ENCODE data around the gene CUEDC2. TPM values are rescaled to one million over a fixed set of nuclear protein-coding genes. Genes with fewer than 3 reads are reported as not detected.
A peak's percentile ranks its signal among the peaks of the same experiment; 100 is the strongest.

CUEDC2 gene
- total RNA-seq, 1 donor from 2014 or later, result 29.7 TPM

- FAIRE-seq, result no peak
Observed at GRCh38 chr10:102394079-102394800, 38.1 kb downstream of the CUEDC2 start.

DNA sequence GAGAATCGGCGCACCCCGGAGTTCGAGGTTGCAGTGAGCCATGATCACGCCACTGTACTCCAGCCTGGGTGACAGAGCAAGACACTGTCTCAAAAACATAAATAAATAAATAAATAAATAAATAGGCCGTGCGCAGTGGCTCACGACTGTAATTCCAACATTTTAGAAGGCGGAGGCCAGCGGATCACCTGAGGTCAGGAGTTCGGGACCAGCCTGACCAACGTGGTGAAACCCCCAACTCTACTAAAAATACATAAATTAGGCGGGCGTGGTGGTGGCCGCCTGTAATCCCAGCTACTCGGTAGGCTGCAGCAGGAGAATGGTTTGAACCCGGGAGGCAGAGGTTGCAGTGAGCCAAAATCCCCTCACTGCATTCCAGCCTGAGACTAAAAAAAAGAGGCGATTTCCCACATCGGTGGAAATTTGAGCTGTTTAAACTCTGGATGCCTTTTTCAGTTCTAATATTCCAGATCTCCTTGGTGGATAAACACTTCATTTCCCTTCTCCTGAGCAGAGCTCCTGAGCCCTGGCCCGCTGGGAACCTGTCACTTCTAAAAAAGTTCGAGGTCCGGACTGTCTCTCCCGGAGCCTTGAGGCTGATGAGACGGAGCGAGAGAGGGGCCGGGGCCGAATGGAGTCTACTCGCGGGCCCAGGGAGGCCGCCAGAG, 38.8 kb downstream of the CUEDC2 start:
- Histone ChIP-seq H3K4me3 (ENCODE audit: low read depth, low read length) (peak overlapping the region; percentile 52), H3K36me3 (ENCODE audit: control insufficient read depth, insufficient read depth, low read length) (peaks cover 9% of the 10 kb centered on the region), H3K27me3 (ENCODE audit: control insufficient read depth, insufficient read depth, low read length) (no peaks in the 10 kb centered on the region)
- DNase-seq (ENCODE audit: low read depth) (no peak), FAIRE-seq (no peak)
- TF ChIP-seq, protein P1, sequence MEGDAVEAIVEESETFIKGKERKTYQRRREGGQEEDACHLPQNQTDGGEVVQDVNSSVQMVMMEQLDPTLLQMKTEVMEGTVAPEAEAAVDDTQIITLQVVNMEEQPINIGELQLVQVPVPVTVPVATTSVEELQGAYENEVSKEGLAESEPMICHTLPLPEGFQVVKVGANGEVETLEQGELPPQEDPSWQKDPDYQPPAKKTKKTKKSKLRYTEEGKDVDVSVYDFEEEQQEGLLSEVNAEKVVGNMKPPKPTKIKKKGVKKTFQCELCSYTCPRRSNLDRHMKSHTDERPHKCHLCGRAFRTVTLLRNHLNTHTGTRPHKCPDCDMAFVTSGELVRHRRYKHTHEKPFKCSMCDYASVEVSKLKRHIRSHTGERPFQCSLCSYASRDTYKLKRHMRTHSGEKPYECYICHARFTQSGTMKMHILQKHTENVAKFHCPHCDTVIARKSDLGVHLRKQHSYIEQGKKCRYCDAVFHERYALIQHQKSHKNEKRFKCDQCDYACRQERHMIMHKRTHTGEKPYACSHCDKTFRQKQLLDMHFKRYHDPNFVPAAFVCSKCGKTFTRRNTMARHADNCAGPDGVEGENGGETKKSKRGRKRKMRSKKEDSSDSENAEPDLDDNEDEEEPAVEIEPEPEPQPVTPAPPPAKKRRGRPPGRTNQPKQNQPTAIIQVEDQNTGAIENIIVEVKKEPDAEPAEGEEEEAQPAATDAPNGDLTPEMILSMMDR (IDR thresholded peaks at IDR 0.05; ENCODE audit: insufficient read depth, low read length, severe bottlenecking), result no peak

More at GRCh38 chr10:102394079-102394800, 38.1 kb downstream of the CUEDC2 start:
- peak; percentile 84 for DNase-seq (ENCODE audit: low read depth)
- H3K27me3 ChIP-seq (ENCODE audit: control insufficient read depth, insufficient read depth, low read length), result no peaks in the 10 kb centered on the region
- TF ChIP-seq, protein P1 (IDR thresholded peaks at IDR 0.05; ENCODE audit: insufficient read depth, low read length, severe bottlenecking), result peak; percentile 91
- H3K36me3 ChIP-seq (ENCODE audit: control insufficient read depth, insufficient read depth, low read length), result peaks cover 9% of the 10 kb centered on the region
- peak overlapping the region; percentile 52 for H3K4me3 ChIP-seq (ENCODE audit: low read depth, low read length)

DNA sequence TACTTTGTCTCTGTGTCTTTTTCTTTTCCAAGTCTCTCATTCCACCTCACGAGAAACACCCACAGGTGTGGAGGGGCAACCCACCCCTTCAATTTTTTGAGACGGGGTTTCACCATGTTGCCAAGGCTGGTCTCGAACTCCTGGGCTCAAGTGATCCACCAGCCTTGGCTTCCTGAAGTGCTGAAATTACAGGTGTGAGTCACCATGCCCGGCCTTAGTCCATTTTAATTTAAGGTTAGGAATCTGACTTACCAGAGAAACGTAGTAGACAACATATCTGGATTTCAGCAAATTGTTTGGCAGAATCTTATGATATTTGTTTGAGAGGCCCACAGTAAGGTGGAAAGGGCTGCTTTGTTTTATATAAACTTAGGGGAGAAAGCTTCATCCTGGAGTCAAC, 40.1 kb downstream of the CUEDC2 start:
- no peak for DNase-seq (ENCODE audit: low read depth)
- peaks cover under 1% of the 10 kb centered on the region for H3K36me3 ChIP-seq (ENCODE audit: control insufficient read depth, insufficient read depth, low read length)
- H3K27me3 ChIP-seq (ENCODE audit: control insufficient read depth, insufficient read depth, low read length), result no peaks in the 10 kb centered on the region
- no peak for FAIRE-seq
- H3K4me3 ChIP-seq (ENCODE audit: low read depth, low read length), result no peak overlapping the region
- TF ChIP-seq, protein P1 (IDR thresholded peaks at IDR 0.05; ENCODE audit: insufficient read depth, low read length, severe bottlenecking), result no peak

DNA sequence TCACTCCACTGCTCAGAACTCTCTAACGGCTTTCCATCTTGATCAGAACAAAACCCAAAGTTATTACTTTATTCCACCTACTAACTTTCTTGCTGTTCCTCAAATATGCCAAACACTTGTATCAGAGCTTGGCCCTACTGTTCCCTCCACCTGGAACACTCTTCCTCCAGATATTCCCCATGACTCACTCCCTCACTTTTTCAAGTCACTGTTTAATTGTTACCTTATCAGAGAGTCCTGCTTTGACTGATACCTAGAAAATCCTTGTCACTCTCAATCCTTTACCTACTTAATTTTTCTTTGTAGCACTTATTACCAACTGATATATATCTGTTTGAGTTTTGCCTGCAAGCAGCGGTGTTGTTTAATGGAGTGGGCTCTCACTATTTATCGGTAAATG, 42.5 kb downstream of the CUEDC2 start:
- Histone ChIP-seq H3K4me3 (ENCODE audit: low read depth, low read length) (no peak overlapping the region), H3K27me3 (ENCODE audit: control insufficient read depth, insufficient read depth, low read length) (no peaks in the 10 kb centered on the region), H3K36me3 (ENCODE audit: control insufficient read depth, insufficient read depth, low read length) (no peaks in the 10 kb centered on the region)
- DNase-seq (ENCODE audit: low read depth), result peak; percentile 41
- FAIRE-seq, result no peak
- TF ChIP-seq, protein P1 (IDR thresholded peaks at IDR 0.05; ENCODE audit: insufficient read depth, low read length, severe bottlenecking), result no peak

DNA sequence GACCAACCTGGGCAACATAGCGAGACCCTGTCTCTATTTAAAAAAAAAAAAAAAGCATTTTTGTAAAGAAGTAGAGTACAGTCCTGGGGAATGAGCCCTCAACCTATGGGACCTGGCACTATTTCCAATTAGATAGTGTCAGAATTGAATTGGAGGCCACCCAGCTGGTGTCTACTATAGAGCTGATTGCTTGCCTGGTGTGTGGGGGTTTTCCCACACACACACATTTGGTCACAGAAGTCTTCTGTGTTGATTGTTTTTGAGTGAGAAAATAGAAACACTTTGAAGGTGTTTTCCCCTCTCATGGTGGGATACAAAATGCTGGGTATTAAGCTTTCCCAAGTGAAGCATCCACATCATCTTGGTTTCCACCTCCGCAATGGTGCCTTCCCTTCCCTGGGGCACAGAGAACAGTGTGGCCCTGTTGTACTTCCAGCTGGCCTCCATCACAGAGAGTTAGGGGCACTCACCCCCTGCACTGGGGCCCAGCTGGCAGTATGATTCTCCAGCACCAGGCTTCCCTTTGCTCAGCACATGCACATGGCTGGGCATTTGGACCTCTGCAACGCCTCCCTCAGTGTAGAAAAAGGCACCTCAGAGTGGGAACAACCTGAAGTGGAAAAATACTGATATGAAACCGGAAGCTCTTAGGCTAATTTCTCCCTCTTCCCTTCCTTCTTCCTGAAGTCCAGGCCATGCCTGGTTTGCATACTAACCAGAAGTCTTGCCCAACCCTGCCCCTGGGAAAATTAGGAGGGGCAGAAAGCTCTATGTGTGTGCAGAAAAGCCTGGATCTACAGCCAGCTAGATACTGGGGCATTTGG, 47.6 kb downstream of the CUEDC2 start:
- Histone ChIP-seq H3K36me3 (ENCODE audit: control insufficient read depth, insufficient read depth, low read length) (peaks cover 21% of the 10 kb centered on the region), H3K4me3 (ENCODE audit: low read depth, low read length) (no peak overlapping the region), H3K27me3 (ENCODE audit: control insufficient read depth, insufficient read depth, low read length) (no peaks in the 10 kb centered on the region)
- FAIRE-seq (no peak), DNase-seq (ENCODE audit: low read depth) (no peak)
- TF ChIP-seq, protein P1 (IDR thresholded peaks at IDR 0.05; ENCODE audit: insufficient read depth, low read length, severe bottlenecking), result no peak

Measured in bronchial epithelial cell (primary cell).